Central memory CD8-positive, alpha-beta T cell (primary cell): ENCODE measurements around the gene CDRT15.
"Not testable (repeated sequence)": the region's sequence is repeated elsewhere in the genome, so short reads cannot be mapped to it uniquely, and the experiment has no call there.

Experiments
- ATAC-seq: fragments of 150-1000 bp; cut with Tn5 transposase; replicated peaks from 2 replicates; pipeline ENCODE4 v1.10.0; 2022; ENCODE audit warnings: mild to moderate bottlenecking, moderate FRiP score, moderate number of reproducible peaks; ENCODE audit not compliant: poor library complexity, severe bottlenecking; ENCODE audit errors: extremely low read depth
- DNase-seq, 2 donors: peaks; one replicate each; pipeline ENCODE4 v3.0.0; 2021; ENCODE audit warnings: low spot score in 2 of 2
- H3K27ac Mint-ChIP-seq: one replicate; pipeline ENCODE4 v1.8.0; 2022; ENCODE audit warnings: low read depth, mild to moderate bottlenecking, moderate library complexity, mixed read lengths
- H3K27me3 Mint-ChIP-seq: one replicate; pipeline ENCODE4 v1.8.0; 2022; ENCODE audit warnings: mixed read lengths
- H3K36me3 Mint-ChIP-seq: one replicate; pipeline ENCODE4 v1.8.0; 2022; ENCODE audit warnings: mild to moderate bottlenecking, moderate library complexity, mixed read lengths; ENCODE audit not compliant: insufficient read depth
- H3K4me1 Mint-ChIP-seq: one replicate; pipeline ENCODE4 v1.8.0; 2022; ENCODE audit warnings: mixed read lengths
- H3K4me3 Mint-ChIP-seq: one replicate; pipeline ENCODE4 v1.8.0; 2022; ENCODE audit warnings: mild to moderate bottlenecking, moderate library complexity, mixed read lengths
- H3K9me3 Mint-ChIP-seq: one replicate; pipeline ENCODE4 v1.8.0; 2022; ENCODE audit warnings: mixed read lengths

CDRT15 gene

DNA sequence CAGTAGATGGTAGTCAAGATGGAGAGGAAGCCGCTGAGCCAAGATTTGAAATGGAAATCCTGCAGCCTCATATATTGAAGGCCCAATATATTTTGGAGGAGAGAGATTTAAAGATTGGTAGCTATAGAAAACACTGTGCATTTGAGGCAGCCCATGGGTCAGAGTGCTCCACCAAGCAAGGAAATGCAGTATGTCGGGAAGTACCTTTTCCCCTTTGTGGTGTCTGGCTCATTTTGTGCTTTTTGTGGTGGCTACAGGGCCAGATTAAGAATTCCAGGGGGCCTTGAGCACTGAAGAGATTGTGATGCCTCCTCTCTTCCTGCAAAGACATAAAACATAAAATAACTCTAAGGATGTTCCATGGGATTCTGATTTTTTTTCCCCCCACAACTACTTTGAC, 39.6 kb downstream of the CDRT15 start:
- Mint-ChIP-seq H3K9me3 (no peaks in the 10 kb centered on the region), H3K4me1 (peaks cover 81% of the 10 kb centered on the region), H3K36me3 (peaks cover 5% of the 10 kb centered on the region), H3K27me3 (no peaks in the 10 kb centered on the region), H3K27ac (peak overlapping the region; percentile 35), H3K4me3 (peak overlapping the region; percentile 43)
- no peak for DNase-seq
- ATAC-seq, result no peak

GRCh38 chr17:14196377-14196997, 40.2 kb downstream of the CDRT15 start:
- H3K9me3 Mint-ChIP-seq, result no peaks in the 10 kb centered on the region
- no peaks in the 10 kb centered on the region for H3K27me3 Mint-ChIP-seq
- peaks cover 81% of the 10 kb centered on the region for H3K4me1 Mint-ChIP-seq
- H3K4me3 Mint-ChIP-seq, result peak overlapping the region; percentile 29
- DNase-seq (no peak), ATAC-seq (no peak)
- peaks cover 5% of the 10 kb centered on the region for H3K36me3 Mint-ChIP-seq
- peak overlapping the region; percentile 35 for H3K27ac Mint-ChIP-seq

GRCh38 chr17:14192636-14193344, 43.9 kb downstream of the CDRT15 start:
- H3K4me3 Mint-ChIP-seq, result peak overlapping the region; percentile 68
- H3K36me3 Mint-ChIP-seq, H3K9me3 Mint-ChIP-seq, DNase-seq, H3K27ac Mint-ChIP-seq, H3K27me3 Mint-ChIP-seq: not testable (repeated sequence)
- peak; percentile 80 for ATAC-seq
- H3K4me1 Mint-ChIP-seq, result peaks cover 62% of the 10 kb centered on the region

DNA sequence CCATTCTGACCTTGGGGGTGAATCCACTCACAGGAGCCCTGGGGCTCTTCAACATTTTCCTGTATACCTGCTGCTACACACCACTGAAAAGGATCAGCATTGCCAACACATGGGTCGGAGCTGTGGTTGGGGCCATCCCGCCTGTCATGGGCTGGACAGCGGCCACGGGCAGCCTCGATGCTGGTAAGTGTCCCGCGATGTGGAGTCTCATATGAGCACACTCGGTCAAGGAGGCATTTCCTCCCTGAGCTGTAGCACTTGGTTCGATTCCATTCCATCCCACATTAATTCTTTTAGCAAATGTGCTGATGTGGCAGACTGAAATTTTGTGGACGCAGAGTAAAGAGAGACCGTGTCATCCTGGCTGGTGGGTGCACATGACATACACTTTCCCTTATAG, 44.6 kb downstream of the CDRT15 start:
- H3K27me3 Mint-ChIP-seq, H3K36me3 Mint-ChIP-seq, H3K27ac Mint-ChIP-seq, DNase-seq, ATAC-seq, H3K9me3 Mint-ChIP-seq: not testable (repeated sequence)
- peaks cover 55% of the 10 kb centered on the region for H3K4me1 Mint-ChIP-seq
- peak overlapping the region; percentile 39 for H3K4me3 Mint-ChIP-seq

DNA sequence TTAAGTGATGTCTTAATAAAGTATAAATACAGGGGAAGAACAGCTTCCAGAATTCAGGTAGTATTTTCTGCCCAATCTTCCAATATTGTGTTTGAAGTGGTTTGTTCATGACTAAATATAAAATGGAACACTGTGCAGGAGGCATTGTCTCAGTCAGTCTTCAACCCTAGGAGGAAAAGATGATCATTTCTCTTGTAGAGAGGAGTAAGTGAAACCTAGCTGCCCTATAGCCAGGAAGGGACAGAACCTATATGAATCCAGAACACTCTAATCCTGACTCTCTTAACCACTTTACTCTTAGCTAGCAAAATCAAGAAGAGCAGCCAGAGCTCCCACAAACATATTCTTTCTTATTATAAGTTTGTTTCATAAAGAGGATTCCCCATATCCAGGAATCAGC, 45.2 kb downstream of the CDRT15 start:
- not testable (repeated sequence) for H3K27me3 Mint-ChIP-seq, ATAC-seq, DNase-seq, H3K4me3 Mint-ChIP-seq, H3K27ac Mint-ChIP-seq, H3K9me3 Mint-ChIP-seq, H3K36me3 Mint-ChIP-seq
- H3K4me1 Mint-ChIP-seq, result peaks cover 49% of the 10 kb centered on the region

GRCh38 chr17:14190774-14191173, 45.9 kb downstream of the CDRT15 start:
- DNase-seq, H3K9me3 Mint-ChIP-seq, H3K27me3 Mint-ChIP-seq, H3K4me3 Mint-ChIP-seq, H3K36me3 Mint-ChIP-seq, H3K27ac Mint-ChIP-seq, ATAC-seq: not testable (repeated sequence)
- H3K4me1 Mint-ChIP-seq, result peaks cover 42% of the 10 kb centered on the region

GRCh38 chr17:14186443-14186842, 50.2 kb downstream of the CDRT15 start:
- H3K27me3 Mint-ChIP-seq, ATAC-seq, DNase-seq, H3K9me3 Mint-ChIP-seq, H3K4me3 Mint-ChIP-seq, H3K36me3 Mint-ChIP-seq: not testable (repeated sequence)
- Mint-ChIP-seq H3K27ac (peak overlapping the region; percentile 42), H3K4me1 (peaks cover 17% of the 10 kb centered on the region)
